IPS-11a (cell line): Measurements from ENCODE around the gene DNAJC21.
A peak's percentile ranks its signal among the peaks of the same experiment; 100 is the strongest.
"Not testable (repeated sequence)": the region's sequence is repeated elsewhere in the genome, so short reads cannot be mapped to it uniquely, and the experiment has no call there.

ENCODE experiments used
- H3K4me3 ChIP-seq: one replicate; pipeline ENCODE4 v1.5.1; 2013; ENCODE audit warnings: low read depth, low read length, control low read depth

DNAJC21 gene

GRCh38 chr5:34923256-34923655 lies 6.1 kb upstream of the DNAJC21 start:
- not testable (repeated sequence) for H3K4me3 ChIP-seq

DNA sequence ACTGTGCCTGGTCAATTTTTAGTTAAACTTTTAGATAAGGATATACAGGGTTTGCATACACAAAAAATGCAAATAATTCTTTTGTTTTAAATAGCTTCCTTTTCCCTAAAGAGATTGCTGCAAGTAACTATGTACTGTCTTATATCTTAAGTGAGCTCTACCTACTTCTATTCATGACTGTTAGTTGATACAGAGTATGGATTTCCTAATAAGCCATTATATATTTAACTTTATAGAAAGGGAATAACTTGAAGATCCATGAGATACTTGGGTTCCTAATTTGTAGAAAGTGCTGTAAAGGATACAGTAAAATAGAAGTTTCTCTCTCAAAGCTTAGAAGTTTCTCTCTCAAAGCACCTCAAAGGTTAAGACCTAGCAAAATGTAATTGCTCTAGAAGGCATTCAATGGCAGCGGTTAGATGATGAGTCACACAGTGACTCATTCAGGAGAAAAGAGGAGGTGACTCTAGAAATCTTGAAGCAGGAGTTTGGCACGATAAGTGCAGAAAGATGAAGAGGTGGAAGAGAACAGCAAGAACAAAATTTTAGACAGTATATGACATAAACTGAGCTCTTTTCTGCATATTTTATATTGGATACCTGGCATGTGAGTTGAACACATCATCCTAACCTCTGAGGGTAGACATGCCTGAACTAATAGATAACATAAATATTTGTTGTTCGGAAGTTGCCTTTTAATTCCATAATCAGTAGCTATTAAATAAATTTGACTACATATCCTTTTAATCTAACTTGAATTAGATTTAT lies 5.5 kb upstream of the DNAJC21 start:
- H3K4me3 ChIP-seq = no peak overlapping the region

DNA sequence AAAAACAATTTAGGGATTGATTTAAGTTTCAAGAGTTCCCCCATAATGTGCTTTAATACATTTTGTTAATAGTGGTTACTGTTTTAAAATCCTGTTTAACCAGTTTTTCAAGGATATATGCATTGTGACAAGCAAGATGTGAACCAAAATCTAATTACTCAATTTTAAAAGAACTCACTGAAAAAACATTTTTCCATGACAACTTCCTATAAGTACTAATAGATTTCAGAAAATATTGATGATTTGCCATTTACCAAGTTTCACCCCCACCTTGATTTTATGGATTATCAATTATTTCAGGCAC lies 4.9 kb upstream of the DNAJC21 start:
- no peak overlapping the region for H3K4me3 ChIP-seq

- no peak overlapping the region for H3K4me3 ChIP-seq
These were observed 3.0 kb upstream of the DNAJC21 start for GRCh38 chr5:34926318-34926888.

- H3K4me3 ChIP-seq = no peak overlapping the region
These were observed 1.6 kb upstream of the DNAJC21 start for GRCh38 chr5:34927785-34928184.

DNA sequence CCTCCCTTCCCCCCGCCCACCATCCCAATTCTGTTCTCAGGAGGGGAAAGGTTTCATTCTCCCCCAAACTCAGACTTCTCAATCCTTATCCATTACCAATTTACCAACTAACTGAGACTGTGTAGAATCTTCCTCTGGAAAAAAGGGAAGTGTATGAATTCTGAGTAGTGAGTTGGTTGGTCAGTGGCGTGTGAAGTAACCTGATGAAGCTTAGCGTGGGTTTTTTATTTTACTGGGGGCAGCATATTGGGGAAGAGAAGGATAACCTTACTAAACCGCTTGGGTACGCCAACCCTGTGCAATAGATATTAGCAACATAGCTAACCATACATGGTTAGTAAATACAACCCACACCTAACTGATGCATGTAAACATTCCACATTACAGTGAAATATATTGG lies 1.1 kb upstream of the DNAJC21 start:
- H3K4me3 ChIP-seq = no peak overlapping the region

DNA sequence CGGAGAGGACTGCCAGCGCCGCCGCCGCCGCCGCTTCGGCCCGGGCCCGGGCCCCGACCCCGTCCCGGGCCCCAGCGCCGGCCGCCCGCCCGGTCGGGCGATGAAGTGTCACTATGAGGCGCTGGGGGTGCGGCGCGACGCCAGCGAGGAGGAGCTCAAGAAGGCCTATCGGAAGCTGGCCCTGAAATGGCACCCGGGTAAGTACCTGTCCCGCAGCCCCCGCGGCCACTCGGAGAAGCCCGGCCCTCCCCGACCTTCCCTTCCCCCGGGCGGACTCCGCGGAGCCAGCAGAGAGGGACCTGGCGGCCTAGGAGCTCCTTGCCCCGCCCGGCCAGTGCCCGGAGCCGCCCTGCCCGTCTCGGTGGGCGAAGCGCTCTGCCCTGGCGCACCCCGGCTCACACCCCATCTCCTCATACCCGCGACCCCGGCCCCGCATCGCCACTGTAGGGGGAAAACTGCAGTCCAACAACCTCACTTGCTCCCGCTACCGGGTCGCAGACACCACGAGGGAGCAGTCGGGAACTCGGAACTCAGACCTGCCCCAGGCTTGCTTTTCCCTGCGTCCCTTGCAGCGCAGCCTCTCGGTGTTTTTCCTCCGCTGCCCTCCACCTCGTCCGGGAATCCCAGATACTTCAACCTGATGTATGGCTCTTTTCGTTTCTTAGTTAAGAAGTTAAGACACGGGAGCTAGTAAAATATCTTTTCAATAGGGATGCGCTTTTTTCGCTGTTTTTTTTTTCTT lies 532 bp downstream of the DNAJC21 start:
- H3K4me3 ChIP-seq = peak overlapping the region; percentile 71

- peak overlapping the region; percentile 71 for H3K4me3 ChIP-seq
These were observed 1.1 kb downstream of the DNAJC21 start for GRCh38 chr5:34930462-34930844.

DNA sequence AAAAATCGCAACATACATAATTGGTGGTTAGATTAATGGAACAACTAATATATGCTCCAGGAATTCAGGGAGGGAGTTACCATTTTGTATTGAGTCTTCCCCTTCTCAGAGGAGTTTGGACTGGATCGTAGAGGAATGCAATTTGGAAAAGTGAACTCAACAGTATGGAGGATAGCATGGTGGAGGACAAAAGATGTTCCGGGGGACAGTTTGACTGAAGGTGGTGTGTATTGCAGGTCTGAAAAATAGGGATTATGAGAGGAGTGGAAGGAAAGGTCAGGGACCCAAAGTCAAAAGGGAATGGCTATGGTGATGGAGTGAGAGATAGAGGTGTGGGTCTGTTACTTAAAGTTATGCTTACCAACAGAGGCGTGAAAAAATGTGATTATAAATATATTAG lies 1.5 kb downstream of the DNAJC21 start:
- peak overlapping the region; percentile 71 for H3K4me3 ChIP-seq

DNA sequence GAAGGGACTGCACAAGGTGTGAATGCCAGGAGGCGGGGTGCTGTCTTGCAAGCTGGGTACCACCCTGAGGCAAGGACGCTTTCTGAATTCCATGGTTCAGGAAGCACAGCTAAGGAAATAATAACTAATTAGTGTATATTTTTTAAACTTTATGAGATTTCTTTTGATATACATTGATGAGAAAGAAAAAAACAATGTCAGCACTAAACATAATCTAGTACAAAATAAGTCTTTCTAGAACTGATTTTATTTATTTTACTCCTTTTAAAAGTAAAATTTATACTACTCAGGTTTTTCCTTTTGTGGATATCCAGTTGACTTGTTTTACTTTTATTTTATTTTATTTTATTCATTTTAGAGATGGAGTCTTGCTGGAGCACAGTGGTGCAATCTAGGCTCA lies 3.6 kb downstream of the DNAJC21 start:
- no peak overlapping the region for H3K4me3 ChIP-seq

DNA sequence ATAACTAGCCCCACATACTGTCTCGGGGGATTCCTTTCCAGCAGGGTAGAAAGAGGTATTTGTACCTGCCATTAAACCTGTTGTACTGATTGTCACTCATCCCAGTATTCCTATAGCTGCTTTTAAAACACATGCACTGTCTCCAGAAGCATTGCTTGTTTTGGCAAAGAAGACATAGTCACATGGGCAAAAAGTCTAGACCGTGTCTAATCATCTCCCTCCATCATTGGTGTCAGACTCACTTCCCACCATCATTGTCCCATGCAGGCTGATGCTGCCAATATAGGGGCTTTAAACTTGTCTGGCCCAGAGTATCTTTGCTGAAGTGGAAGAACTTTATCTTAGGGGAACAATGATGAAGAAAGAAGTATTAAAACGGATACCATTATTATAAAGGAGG lies 12.6 kb downstream of the DNAJC21 start:
- no peak overlapping the region for H3K4me3 ChIP-seq

DNA sequence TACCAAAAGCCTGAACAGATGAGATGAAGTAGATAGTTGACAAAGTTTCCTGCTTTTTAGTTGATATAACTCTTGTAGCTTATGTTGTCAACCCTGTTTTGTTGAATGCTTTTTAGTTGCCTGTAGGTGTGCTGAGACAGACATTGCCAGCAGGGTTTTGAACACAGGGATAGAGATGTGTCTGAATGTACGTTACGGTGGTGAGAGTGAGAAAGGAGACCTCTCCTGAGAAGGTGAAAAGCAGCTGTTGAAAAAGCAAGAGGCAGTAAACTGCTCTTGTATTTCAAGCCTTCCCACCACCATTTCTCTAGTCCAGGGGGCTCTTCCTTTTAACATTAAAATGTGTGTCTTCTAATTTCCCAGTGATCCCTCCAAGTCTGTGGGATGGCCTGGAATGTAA lies 14.7 kb downstream of the DNAJC21 start:
- no peak overlapping the region for H3K4me3 ChIP-seq

DNA sequence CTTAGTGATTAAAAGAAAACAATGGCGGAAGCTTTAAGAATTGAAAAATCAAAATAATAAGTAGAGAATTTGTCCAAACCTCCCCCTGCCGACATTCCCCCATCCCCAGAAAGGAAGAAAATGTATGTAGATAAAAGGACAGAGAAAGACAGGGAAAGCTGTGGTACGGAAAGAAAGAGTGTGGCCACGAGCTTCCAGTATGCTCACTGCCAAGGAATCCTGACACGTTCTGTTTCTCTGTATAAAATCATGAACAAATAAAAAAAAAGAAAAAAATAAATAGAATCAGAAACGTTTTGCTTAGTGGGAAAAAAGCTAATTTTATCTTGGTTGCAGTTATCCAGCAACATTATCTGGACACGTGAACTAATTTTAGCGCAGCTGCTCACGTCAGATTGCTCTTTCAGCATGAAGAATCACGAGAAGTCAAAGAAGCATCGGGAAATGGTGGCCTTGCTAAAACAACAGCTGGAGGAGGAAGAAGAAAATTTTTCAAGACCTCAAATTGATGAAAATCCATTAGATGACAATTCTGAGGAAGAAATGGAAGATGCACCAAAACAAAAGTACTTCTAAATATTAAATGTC lies 15.2 kb downstream of the DNAJC21 start:
- H3K4me3 ChIP-seq = no peak overlapping the region

DNA sequence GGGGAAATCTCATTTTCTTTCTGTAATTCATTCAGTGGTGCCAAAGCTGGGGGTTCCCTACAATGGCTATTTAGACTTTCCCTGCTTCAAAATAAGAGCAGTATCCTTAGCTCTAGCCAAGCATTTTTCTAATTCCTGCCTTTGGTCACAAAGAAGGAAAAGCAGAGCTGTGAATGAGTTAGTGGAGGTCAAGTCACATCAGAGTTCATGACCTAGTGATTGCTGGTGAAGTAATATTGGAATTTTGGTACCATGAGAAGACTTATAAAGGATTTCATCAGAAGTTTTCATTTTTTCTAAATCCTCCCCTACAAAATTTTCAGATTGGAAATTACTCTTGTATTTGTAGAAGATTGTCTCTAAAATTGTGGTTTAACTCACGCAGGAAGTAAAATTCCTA lies 28.0 kb downstream of the DNAJC21 start:
- no peak overlapping the region for H3K4me3 ChIP-seq

GRCh38 chr5:34957857-34958690 lies 28.7 kb downstream of the DNAJC21 start:
- H3K4me3 ChIP-seq = no peak overlapping the region

- H3K4me3 ChIP-seq = no peak overlapping the region
These were observed 30.0 kb downstream of the DNAJC21 start for GRCh38 chr5:34959323-34959722.

- no peak overlapping the region for H3K4me3 ChIP-seq
These were observed 38.2 kb downstream of the DNAJC21 start for GRCh38 chr5:34967540-34967939.

DNA sequence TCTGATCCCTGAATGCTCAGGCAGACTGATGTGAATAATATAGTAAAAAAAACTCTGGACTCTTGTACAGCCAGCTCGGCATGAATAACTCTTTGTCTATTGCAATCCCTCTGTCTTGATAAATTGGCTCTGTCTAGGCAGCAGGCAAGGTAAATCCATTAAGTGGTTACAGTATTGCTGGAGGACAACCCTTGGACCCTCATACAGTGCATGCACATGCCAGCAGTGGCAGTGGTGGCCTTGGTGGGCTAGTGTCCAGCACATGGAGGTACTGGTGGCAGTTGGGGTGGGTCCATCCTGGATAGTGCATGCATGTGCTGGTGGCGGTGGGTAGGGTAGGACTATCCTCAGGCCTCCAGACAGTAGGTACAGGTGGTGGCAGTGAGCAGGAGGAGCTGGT lies 38.9 kb downstream of the DNAJC21 start:
- no peak overlapping the region for H3K4me3 ChIP-seq

- no peak overlapping the region for H3K4me3 ChIP-seq
These were observed 41.2 kb downstream of the DNAJC21 start for GRCh38 chr5:34970552-34970951.

DNA sequence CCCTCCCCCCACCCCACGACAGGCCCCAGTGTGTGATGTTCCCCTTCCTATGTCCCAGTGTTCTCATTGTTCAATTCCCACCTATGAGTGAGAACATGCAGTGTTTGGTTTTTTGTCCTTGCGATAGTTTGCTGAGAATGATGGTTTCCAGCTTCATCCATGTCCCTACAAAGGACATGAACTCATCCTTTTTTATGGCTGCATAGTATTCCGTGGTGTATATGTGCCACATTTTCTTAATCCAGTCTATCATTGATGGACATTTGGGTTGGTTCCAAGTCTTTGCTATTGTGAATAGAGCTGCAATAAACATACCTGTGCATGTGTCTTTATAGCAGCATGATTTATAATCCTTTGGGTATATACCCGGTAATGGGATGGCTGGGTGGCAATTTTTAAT lies 42.3 kb downstream of the DNAJC21 start:
- H3K4me3 ChIP-seq = not testable (repeated sequence)

GRCh38 chr5:34976347-34976746 lies 47.0 kb downstream of the DNAJC21 start:
- H3K4me3 ChIP-seq = no peak overlapping the region
